Bone marrow (tissue), 2 donors: Measurements from ENCODE around the gene GPC6.

Experiments
- DNase-seq, 2 donors: peaks; one replicate each; lab custom pipeline; 2025; lab: John Stamatoyannopoulos, UW

Gene GPC6

GRCh38 chr13:93926425-93926824 is 699.8 kb downstream of the GPC6 start:
- DNase-seq = no peak

- DNase-seq = no peak
These were observed 700.8 kb downstream of the GPC6 start for GRCh38 chr13:93927431-93927830.

GRCh38 chr13:93932901-93933300 is 706.3 kb downstream of the GPC6 start:
- no peak for DNase-seq

- DNase-seq = no peak
These were observed 710.3 kb downstream of the GPC6 start for GRCh38 chr13:93936901-93937300.

GRCh38 chr13:93941444-93941843 is 714.8 kb downstream of the GPC6 start:
- no peak for DNase-seq

- no peak for DNase-seq
These were observed 715.4 kb downstream of the GPC6 start for GRCh38 chr13:93942016-93942415.

GRCh38 chr13:93945621-93946020 is 719.0 kb downstream of the GPC6 start:
- no peak for DNase-seq

GRCh38 chr13:93946994-93947393 is 720.4 kb downstream of the GPC6 start:
- no peak for DNase-seq

- no peak for DNase-seq
These were observed 721.0 kb downstream of the GPC6 start for GRCh38 chr13:93947651-93948050.

GRCh38 chr13:93948162-93948922 is 721.7 kb downstream of the GPC6 start:
- DNase-seq = no peak

- no peak for DNase-seq
These were observed 724.5 kb downstream of the GPC6 start for GRCh38 chr13:93951108-93951507.

- DNase-seq = no peak
These were observed 725.3 kb downstream of the GPC6 start for GRCh38 chr13:93951951-93952350.

- DNase-seq = no peak
These were observed 727.2 kb downstream of the GPC6 start for GRCh38 chr13:93953841-93954240.

GRCh38 chr13:93955904-93956303 is 729.3 kb downstream of the GPC6 start:
- no peak for DNase-seq

GRCh38 chr13:93956426-93956825 is 729.8 kb downstream of the GPC6 start:
- DNase-seq = no peak

- no peak for DNase-seq
These were observed 730.8 kb downstream of the GPC6 start for GRCh38 chr13:93957371-93957770.

GRCh38 chr13:93959796-93960533 is 733.4 kb downstream of the GPC6 start:
- no peak for DNase-seq

- DNase-seq = no peak
These were observed 736.9 kb downstream of the GPC6 start for GRCh38 chr13:93963266-93964145.

GRCh38 chr13:93964146-93964512 is 737.5 kb downstream of the GPC6 start:
- DNase-seq = no peak

- DNase-seq = no peak
These were observed 739.0 kb downstream of the GPC6 start for GRCh38 chr13:93965587-93965986.

- no peak for DNase-seq
These were observed 739.8 kb downstream of the GPC6 start for GRCh38 chr13:93966267-93966936.

GRCh38 chr13:93967286-93967685 is 740.7 kb downstream of the GPC6 start:
- DNase-seq = no peak
